IPS-20b (cell line): Measurements from ENCODE around the gene ADGRD1.

Experiments
- H3K27ac ChIP-seq: one replicate; pipeline ENCODE4 v1.5.1; 2013; ENCODE audit warnings: low read length
- H3K27me3 ChIP-seq: 2 replicates; pipeline ENCODE4 v1.6.1; 2013; ENCODE audit warnings: mild to moderate bottlenecking, low read length, inconsistent platforms; ENCODE audit not compliant: insufficient read depth
- H3K36me3 ChIP-seq: 2 replicates; pipeline ENCODE4 v1.6.1; 2013; ENCODE audit warnings: low read depth, mild to moderate bottlenecking, inconsistent platforms, low read length, moderate library complexity; ENCODE audit not compliant: insufficient read depth
- H3K4me1 ChIP-seq: 2 replicates; pipeline ENCODE4 v1.6.1; 2013; ENCODE audit warnings: mild to moderate bottlenecking, control low read depth, inconsistent platforms, low read length, moderate library complexity; ENCODE audit not compliant: insufficient read depth
- H3K4me3 ChIP-seq: 2 replicates; pipeline ENCODE4 v1.5.1; 2013; ENCODE audit warnings: mild to moderate bottlenecking, low read length, inconsistent platforms
- H3K9ac ChIP-seq: 2 replicates; pipeline ENCODE4 v1.6.1; 2013; ENCODE audit warnings: low read depth, mild to moderate bottlenecking, inconsistent platforms, low read length, moderate library complexity
- H3K9me3 ChIP-seq: 2 replicates; pipeline ENCODE4 v1.6.1; 2013; ENCODE audit warnings: mild to moderate bottlenecking, low read depth, low read length, inconsistent platforms; ENCODE audit not compliant: insufficient read depth

Gene ADGRD1

GRCh38 chr12:131044760-131045381, 91.2 kb downstream of the ADGRD1 start:
- H3K4me1 ChIP-seq: no peaks in the 10 kb centered on the region
- no peak overlapping the region for H3K27ac ChIP-seq
- no peaks in the 10 kb centered on the region for H3K36me3 ChIP-seq
- no peaks in the 10 kb centered on the region for H3K9me3 ChIP-seq
- H3K27me3 ChIP-seq: no peaks in the 10 kb centered on the region
- no peak overlapping the region for H3K4me3 ChIP-seq
- H3K9ac ChIP-seq: no peak overlapping the region

GRCh38 chr12:131045705-131046460, 92.2 kb downstream of the ADGRD1 start:
- no peaks in the 10 kb centered on the region for H3K4me1 ChIP-seq
- H3K4me3 ChIP-seq: no peak overlapping the region
- H3K36me3 ChIP-seq: no peaks in the 10 kb centered on the region
- no peak overlapping the region for H3K9ac ChIP-seq
- H3K27ac ChIP-seq: no peak overlapping the region
- H3K27me3 ChIP-seq: no peaks in the 10 kb centered on the region
- H3K9me3 ChIP-seq: no peaks in the 10 kb centered on the region

- no peaks in the 10 kb centered on the region for H3K4me1 ChIP-seq
- no peak overlapping the region for H3K4me3 ChIP-seq
- no peak overlapping the region for H3K9ac ChIP-seq
- no peaks in the 10 kb centered on the region for H3K27me3 ChIP-seq
- H3K36me3 ChIP-seq: no peaks in the 10 kb centered on the region
- no peaks in the 10 kb centered on the region for H3K9me3 ChIP-seq
- H3K27ac ChIP-seq: no peak overlapping the region
Observed at GRCh38 chr12:131046813-131047788, 93.4 kb downstream of the ADGRD1 start.

GRCh38 chr12:131047789-131048610, 94.3 kb downstream of the ADGRD1 start:
- H3K4me1 ChIP-seq: no peaks in the 10 kb centered on the region

GRCh38 chr12:131048611-131048990, 94.9 kb downstream of the ADGRD1 start:
- H3K36me3 ChIP-seq: no peaks in the 10 kb centered on the region
- H3K27me3 ChIP-seq: no peaks in the 10 kb centered on the region
- no peak overlapping the region for H3K9ac ChIP-seq
- no peak overlapping the region for H3K4me3 ChIP-seq
- H3K9me3 ChIP-seq: no peaks in the 10 kb centered on the region
- H3K4me1 ChIP-seq: no peaks in the 10 kb centered on the region
- no peak overlapping the region for H3K27ac ChIP-seq

More at GRCh38 chr12:131047789-131048610, 94.3 kb downstream of the ADGRD1 start:
- H3K4me3 ChIP-seq: no peak overlapping the region
- H3K9ac ChIP-seq: no peak overlapping the region
- no peak overlapping the region for H3K27ac ChIP-seq
- H3K36me3 ChIP-seq: no peaks in the 10 kb centered on the region
- no peaks in the 10 kb centered on the region for H3K9me3 ChIP-seq
- no peaks in the 10 kb centered on the region for H3K27me3 ChIP-seq

- H3K27ac ChIP-seq: no peak overlapping the region
- no peaks in the 10 kb centered on the region for H3K27me3 ChIP-seq
- no peaks in the 10 kb centered on the region for H3K36me3 ChIP-seq
- no peaks in the 10 kb centered on the region for H3K4me1 ChIP-seq
- H3K9ac ChIP-seq: no peak overlapping the region
- H3K9me3 ChIP-seq: no peaks in the 10 kb centered on the region
- H3K4me3 ChIP-seq: no peak overlapping the region
Observed at GRCh38 chr12:131049002-131049401, 95.3 kb downstream of the ADGRD1 start.

GRCh38 chr12:131049549-131050339, 96.0 kb downstream of the ADGRD1 start:
- Histone ChIP-seq H3K27ac (no peak overlapping the region), H3K9me3 (no peaks in the 10 kb centered on the region), H3K27me3 (no peaks in the 10 kb centered on the region), H3K9ac (no peak overlapping the region), H3K4me3 (no peak overlapping the region), H3K36me3 (no peaks in the 10 kb centered on the region), H3K4me1 (no peaks in the 10 kb centered on the region)

- H3K9me3 ChIP-seq: no peaks in the 10 kb centered on the region
- H3K27me3 ChIP-seq: no peaks in the 10 kb centered on the region
- no peaks in the 10 kb centered on the region for H3K4me1 ChIP-seq
- H3K9ac ChIP-seq: no peak overlapping the region
- no peak overlapping the region for H3K4me3 ChIP-seq
- no peaks in the 10 kb centered on the region for H3K36me3 ChIP-seq
- H3K27ac ChIP-seq: no peak overlapping the region
Observed at GRCh38 chr12:131050463-131051154, 96.9 kb downstream of the ADGRD1 start.

- Histone ChIP-seq H3K9me3 (no peaks in the 10 kb centered on the region), H3K27ac (no peak overlapping the region), H3K27me3 (no peaks in the 10 kb centered on the region)
Observed at GRCh38 chr12:131051155-131051473, 97.4 kb downstream of the ADGRD1 start.

GRCh38 chr12:131052063-131052781, 98.5 kb downstream of the ADGRD1 start:
- H3K9me3 ChIP-seq: no peaks in the 10 kb centered on the region
- H3K4me3 ChIP-seq: no peak overlapping the region
- no peaks in the 10 kb centered on the region for H3K36me3 ChIP-seq
- H3K27me3 ChIP-seq: no peaks in the 10 kb centered on the region
- H3K27ac ChIP-seq: no peak overlapping the region
- H3K9ac ChIP-seq: no peak overlapping the region
- H3K4me1 ChIP-seq: no peaks in the 10 kb centered on the region

More at GRCh38 chr12:131051155-131051473, 97.4 kb downstream of the ADGRD1 start:
- Histone ChIP-seq H3K4me1 (no peaks in the 10 kb centered on the region), H3K36me3 (no peaks in the 10 kb centered on the region), H3K4me3 (no peak overlapping the region), H3K9ac (no peak overlapping the region)
